HG03378 (cell line): ENCODE results near the gene PPP1R3E.
"Not testable (repeated sequence)": the region's sequence is repeated elsewhere in the genome, so short reads cannot be mapped to it uniquely, and the experiment has no call there.

Source experiments
- ATAC-seq: cut with Tn5 transposase; IDR thresholded peaks from one replicate; pipeline ENCODE4 v1.9.1; 2021; ENCODE audit warnings: mild to moderate bottlenecking, moderate library complexity; ENCODE audit not compliant: unreplicated experiment

PPP1R3E gene

GRCh38 chr14:23297611-23298277, 4.9 kb downstream of the PPP1R3E start:
- ATAC-seq = no peak

- no peak for ATAC-seq
Measured at GRCh38 chr14:23297096-23297495, 5.6 kb downstream of the PPP1R3E start.

GRCh38 chr14:23296012-23296777, 6.5 kb downstream of the PPP1R3E start:
- ATAC-seq = no peak

GRCh38 chr14:23294734-23295561, 7.7 kb downstream of the PPP1R3E start:
- ATAC-seq = no peak

GRCh38 chr14:23286902-23287479, 15.7 kb downstream of the PPP1R3E start:
- ATAC-seq = no peak

GRCh38 chr14:23286020-23286901, 16.4 kb downstream of the PPP1R3E start, which contains the start of gene HOMEZ:
Gene HOMEZ (minus strand): TSS chr14:23286132. CDS start chr14:23285952, 180 bp downstream.
- peak; percentile 95 for ATAC-seq

- ATAC-seq = peak; percentile 10
Measured at GRCh38 chr14:23285530-23286019, 17.1 kb downstream of the PPP1R3E start.

GRCh38 chr14:23284654-23285529, 17.8 kb downstream of the PPP1R3E start:
- ATAC-seq = no peak

- no peak for ATAC-seq
Measured at GRCh38 chr14:23281247-23281646, 21.4 kb downstream of the PPP1R3E start.

- ATAC-seq = not testable (repeated sequence)
Measured at GRCh38 chr14:23277928-23278327, 24.7 kb downstream of the PPP1R3E start.

GRCh38 chr14:23277189-23277588, 25.5 kb downstream of the PPP1R3E start:
- ATAC-seq = no peak

- ATAC-seq = no peak
Measured at GRCh38 chr14:23275412-23275811, 27.2 kb downstream of the PPP1R3E start.

GRCh38 chr14:23269193-23269592, 33.5 kb downstream of the PPP1R3E start:
- ATAC-seq = no peak

GRCh38 chr14:23260849-23261248, 41.8 kb downstream of the PPP1R3E start:
- not testable (repeated sequence) for ATAC-seq

- ATAC-seq = no peak
Measured at GRCh38 chr14:23259426-23259825, 43.2 kb downstream of the PPP1R3E start.

- ATAC-seq = no peak
Measured at GRCh38 chr14:23258256-23258655, 44.4 kb downstream of the PPP1R3E start.

GRCh38 chr14:23252420-23253333, 50.0 kb downstream of the PPP1R3E start:
- no peak for ATAC-seq

GRCh38 chr14:23252006-23252405, 50.7 kb downstream of the PPP1R3E start:
- ATAC-seq = no peak
